Hematopoietic multipotent progenitor cell (in vitro differentiated cells): ENCODE data around the gene HEATR9. TPM values are rescaled to one million over a fixed set of nuclear protein-coding genes. Genes with fewer than 3 reads are reported as not detected.
"Not testable (repeated sequence)": the region's sequence is repeated elsewhere in the genome, so short reads cannot be mapped to it uniquely, and the experiment has no call there.

Source experiments
- DNase-seq, 3 donors: peaks; one replicate each; pipeline ENCODE4 v3.0.0-alpha.2; 2011 to 2015; ENCODE audit warnings: low read depth in 2 of 3, low spot score in 2 of 3
- total RNA-seq: library from RNA; depleted of rRNA; stranded (reverse); fragments of >200 nt; gene quantifications from one replicate; pipeline ENCODE4 v1.2.3, GENCODE V29; 2012

HEATR9 gene, protein sequence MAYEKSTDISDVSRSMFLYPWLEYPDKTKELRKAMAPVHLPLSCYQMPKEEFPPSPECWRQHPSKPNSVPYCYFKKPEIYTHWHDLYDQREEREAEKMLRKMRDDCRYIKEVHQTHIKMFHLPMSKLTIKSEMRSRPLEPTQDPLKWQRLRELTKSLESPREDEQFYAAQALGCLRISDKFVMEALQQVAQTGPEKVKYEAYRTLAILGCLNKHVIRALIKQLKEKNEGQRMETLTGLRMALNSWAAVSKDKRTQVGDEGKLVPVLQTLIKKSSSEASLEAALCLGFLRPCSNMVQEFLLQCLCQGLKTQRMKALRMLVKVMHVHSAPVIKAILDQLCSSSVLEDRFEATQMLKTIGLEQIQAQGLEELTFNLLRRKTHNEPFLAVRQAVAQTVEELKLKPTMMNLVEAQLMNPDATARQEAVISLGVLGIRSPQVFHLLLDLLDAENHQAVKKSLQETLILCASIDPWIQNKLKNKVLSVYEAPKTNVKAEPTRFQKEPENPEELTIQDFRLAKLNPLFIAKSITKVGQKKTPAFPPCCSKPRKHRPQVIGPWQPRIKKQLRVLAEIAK
- total RNA-seq: not detected

GRCh38 chr17:35868737-35869136 is at the start of gene HEATR9:
HEATR9 (minus strand) TSS chr17:35868891; CDS start chr17:35868742, 149 bp downstream.
- DNase-seq: no peak

DNA sequence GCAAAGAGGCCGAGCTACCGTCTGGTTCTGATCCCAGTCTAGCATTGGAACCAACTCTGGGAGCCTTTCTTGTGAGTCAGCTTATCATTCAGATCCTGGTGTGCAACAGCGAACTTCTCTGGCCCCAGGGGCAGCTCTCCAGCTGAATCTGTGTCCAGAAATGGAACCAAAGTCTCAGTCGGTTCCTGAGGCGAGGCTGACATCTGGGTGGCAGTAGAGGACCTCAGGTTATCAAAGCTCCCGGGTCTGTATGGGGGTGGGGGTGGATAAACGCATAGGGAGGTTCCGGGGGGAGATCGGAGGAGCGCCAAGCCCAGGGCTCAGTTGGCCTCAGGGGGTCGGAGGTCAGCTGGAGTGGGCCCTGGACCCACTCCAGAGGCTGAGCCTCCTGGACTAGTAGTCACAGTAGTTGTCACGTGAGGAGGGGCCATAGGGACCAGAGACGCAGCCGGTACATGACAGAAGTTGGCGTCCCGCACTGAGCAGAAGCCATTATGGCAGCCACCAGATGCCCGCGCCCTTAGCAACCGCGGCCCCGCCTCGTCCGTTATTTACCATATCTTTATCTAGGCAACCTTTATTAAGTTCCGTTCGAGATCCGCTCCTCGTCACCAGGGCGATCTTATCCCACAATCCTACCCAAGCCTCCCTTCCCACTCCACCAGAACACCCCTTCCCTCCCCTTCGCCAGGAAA is 49.0 kb upstream of the HEATR9 start:
- DNase-seq: no peak

GRCh38 chr17:35915153-35915964 is 46.7 kb upstream of the HEATR9 start:
- peak in 1 of 3 donors; percentile 22 for DNase-seq

DNA sequence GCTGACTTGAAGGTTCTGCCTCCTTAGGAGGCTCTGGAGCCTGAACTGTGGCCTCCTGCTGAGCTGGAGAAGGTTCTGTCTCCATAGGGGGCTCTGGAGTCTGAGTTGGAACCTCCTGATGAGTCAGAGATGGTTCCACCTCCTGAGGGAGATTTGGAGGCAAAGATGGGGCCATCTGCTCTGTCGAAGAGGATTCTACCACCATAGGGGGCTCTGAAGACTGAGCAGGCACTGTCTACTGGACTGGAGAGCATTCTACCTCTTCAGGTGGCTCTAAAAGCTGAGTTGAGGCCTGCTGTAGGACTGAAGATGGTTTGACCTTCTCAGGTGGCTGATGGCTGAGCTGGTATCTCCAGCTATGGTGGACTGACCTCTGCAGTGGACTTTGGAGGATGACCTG is 45.7 kb upstream of the HEATR9 start:
- no peak for DNase-seq

DNA sequence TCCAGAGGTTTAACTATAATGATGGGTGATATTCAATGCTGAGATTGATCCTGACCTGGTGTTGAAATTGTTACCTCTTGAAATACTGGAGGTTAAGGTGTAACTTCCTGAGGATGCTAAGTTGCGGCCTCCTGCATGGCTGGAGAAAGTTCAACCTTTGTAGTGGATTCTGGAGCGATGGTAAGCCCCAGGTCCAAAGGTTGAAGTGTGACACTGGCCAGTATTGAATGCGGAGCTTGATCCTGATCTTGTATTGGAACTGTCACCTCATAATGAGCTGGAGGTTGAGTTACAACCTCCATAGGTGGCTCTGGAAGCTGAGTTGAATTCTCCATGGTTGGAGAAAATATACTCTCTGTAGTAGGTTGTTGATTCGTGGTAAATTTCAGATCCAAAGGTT is 44.9 kb upstream of the HEATR9 start:
- no peak for DNase-seq

- DNase-seq: no peak
Observed at GRCh38 chr17:35912942-35913341, 44.3 kb upstream of the HEATR9 start.

- DNase-seq: no peak
Observed at GRCh38 chr17:35912339-35912912, 43.7 kb upstream of the HEATR9 start.

DNA sequence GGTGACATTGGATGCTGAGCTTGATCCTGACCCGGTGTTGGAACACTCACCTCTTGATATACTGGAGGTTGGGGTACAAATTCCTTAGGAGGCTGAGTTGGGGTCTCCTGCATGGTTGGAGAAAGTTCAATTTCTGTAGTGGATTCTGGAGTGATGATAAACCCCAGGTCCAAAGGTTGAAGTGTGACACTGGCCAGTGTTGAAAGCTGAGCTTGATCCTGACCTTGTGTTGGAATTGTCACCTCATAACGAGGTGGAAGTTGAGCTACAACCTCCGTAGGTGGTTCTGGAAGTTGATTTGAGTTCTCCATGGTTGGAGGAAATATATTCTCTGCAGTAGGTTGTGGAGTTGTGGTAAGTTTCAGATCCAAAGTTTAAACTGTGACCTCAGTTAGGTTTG is 40.7 kb upstream of the HEATR9 start:
- DNase-seq: no peak

DNA sequence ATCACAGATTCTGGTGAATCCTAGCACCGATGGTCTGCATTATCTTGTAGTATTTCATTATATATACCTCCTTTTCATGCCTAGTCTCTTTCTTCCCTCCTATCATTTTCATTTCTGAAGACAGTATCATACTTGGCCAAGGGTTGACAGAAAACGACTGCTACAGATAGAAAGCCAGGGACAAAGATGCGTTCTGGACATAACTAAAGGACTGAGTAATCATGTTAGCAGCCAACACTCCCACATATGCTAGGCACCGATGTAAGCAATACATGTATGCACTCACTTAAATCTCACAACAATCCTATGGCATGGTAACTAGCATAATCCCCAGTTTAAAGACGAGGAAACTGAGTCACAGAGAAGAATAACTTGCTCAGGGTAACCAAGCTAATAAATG is 39.0 kb upstream of the HEATR9 start:
- DNase-seq: no peak

DNA sequence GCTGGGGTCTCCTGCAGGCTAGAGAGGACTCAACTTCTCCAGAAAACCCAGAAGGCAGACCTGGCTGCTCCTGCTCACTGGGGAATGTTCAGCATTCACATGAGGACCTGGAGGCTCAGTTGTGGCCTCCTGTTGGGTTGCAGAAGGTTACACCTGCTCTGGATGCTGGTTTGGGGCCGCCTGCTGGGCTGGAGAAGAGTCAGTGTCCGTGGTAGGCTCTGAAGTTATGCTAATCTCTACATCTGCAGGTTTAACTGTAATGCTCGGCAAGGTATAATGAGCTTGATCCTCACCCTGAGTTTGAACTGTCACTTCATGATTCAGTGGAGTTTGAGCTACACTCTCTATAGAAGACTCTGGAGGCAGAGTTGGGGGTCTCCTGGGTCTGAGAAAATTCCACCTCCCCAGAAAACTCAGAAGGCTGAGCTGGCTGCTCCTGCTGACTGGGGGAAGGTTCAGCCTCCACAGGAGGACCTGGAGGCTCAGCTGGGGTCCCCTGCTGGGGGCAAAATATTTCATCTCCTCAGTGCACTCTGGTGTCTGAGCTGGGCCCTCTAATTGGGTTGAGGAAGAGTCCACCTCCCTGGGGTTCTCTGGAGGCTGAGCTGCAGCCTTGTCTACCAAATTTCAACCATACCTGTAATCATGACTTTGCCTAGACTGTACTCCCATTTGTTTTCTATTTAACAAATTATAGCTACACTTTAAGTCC is 38.4 kb upstream of the HEATR9 start:
- DNase-seq: no peak

- DNase-seq: peak in 1 of 3 donors; percentile 23
Observed at GRCh38 chr17:35906191-35906925, 37.7 kb upstream of the HEATR9 start.

DNA sequence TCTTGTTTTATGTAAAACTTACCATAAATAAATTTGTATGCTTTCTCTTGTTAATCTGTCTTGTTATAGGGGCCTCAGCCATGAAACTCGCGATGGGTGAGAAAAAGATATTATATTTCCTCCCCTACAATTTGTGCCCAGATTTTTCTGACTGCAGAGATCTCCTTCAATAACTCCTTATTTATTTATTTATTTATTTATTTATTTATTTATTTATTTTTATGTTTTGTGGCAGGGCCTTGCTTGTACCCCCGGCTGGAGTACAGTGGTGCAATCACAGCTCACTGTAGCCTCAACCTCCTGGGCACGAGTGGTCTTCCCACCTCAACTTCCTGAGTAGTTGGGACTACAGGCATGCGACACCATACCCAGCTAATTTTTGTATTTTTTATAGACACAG is 34.8 kb upstream of the HEATR9 start:
- no peak for DNase-seq

DNA sequence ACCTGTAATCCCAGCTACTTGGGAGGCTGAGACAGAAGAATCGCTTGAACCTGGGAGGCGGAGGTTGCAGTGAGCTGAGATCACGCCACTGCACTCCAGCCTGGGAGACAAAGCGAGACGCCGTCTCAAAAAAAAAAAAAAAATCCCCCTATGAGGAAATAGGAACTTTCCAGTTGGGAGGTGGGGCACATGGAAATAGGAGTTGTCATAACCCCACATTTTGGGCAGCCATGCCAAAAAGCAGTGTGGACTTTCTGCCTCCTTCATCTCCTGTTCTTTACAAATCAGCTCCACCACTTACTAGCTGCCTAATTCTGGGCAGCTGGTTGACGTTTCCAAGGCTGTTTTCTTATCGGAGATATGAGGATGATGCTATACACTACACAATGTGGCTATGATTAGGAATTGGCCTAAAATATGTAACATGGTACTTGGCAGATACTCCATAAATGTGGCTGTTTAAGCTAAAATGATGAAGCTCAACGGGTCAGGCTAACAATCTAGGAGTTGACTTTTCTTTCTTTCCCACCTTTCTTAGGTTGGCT is 33.0 kb upstream of the HEATR9 start:
- no peak for DNase-seq

DNA sequence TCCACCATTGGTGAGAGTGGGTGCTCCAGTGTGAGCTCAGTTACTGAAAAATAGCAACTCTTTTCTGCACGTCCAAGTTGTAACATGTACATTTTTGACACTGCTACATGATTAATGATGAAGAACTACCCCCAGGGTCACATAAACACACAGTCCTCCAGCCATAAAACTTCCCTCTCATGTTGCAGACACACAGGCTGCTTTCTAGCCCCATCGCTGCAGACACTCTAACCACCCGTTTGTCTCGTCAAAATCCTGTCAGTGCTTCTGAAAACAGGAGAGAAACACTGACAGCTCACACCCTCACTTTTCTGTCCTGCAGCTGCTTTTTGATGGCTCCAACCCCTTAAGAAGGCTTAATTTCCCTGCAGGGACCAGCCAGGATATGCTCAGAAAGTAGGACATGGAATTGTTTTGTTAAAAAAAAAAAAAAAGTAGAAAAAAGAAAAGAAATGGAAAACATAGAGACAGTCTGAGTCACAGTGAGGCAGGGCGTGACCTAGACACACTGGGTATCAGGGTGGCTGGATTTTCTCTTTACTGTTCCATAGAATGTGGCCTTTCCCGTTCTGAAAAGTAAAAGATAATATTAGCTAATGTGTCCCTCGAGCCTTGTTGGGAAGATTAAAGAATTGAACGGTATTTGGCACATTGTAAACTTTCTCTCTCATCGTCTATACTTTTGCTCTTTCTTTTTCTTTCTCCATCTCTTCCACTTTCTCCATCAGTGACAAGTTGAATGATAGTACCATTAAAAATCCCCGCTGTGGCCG is 32.2 kb upstream of the HEATR9 start:
- no peak for DNase-seq

DNA sequence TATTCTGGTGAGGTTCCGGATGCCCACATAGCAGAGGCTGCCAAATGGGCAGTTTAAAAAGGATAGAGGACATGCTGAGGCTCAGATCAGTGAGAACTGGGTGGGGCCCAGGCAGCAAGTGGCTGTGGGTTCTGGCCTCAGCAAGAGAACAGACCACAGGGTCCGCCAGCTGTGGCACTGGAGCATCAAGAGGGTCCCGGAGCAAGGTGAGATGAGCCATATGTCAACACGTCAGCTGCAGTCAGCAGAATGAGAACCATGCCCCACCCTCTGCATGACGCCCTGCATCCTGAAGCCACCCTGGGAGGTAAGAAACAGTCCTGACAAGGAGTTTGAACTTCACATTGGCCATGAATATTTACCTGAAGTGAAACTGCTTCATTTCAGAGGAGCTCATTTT is 31.6 kb upstream of the HEATR9 start:
- no peak for DNase-seq

DNA sequence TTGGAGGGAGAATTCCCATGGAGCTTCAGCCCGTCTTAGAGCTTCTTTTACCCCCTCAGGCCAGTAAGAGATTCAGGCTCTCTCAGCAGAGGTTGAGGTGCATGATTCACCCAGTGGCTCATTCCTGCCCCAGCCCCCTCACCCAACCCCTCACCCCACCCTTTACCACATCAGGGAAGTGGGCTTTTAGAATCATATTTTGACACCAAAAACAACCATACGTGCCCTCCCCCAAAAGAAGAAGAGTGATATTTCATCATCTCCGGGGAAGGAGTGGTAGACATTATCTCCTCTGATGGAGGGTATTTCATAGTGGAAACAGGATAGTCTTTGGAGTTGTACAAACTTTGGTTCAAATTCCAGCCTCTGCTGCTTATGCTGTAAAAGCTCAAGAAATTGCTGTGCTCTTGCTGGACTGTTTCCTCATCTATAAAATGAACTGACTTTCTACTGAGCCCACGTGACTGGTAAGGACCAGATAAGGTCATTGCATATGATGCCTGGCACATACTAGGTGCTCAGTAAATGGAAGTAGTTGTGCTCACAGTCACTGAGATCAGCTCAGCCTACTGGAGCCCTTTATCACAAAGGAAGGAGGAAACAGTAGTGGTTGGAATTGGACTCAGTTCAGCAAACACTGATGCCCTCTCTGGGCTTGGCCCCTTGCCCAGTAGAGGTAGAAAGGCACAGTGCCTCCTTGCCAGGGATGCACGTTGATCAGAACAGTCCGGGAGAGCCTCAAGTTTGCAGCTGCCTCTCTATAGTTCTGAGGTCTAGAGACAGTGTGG is 29.8 kb upstream of the HEATR9 start:
- peak in 1 of 3 donors; percentile 58 for DNase-seq

GRCh38 chr17:35897772-35898171 is 29.1 kb upstream of the HEATR9 start:
- not testable (repeated sequence) for DNase-seq
